HG02885 (cell line): ENCODE results near the gene CRACDL.

Experiments used
- ATAC-seq: cut with Tn5 transposase; IDR thresholded peaks from one replicate; pipeline ENCODE4 v1.9.1; 2021; ENCODE audit warnings: mild to moderate bottlenecking; ENCODE audit not compliant: unreplicated experiment, poor library complexity

The CRACDL gene

GRCh38 chr2:98827625-98828368 is 108.2 kb downstream of the CRACDL start:
- ATAC-seq = no peak

- no peak for ATAC-seq
These were observed 109.2 kb downstream of the CRACDL start for GRCh38 chr2:98826856-98827255.

- no peak for ATAC-seq
These were observed 110.2 kb downstream of the CRACDL start for GRCh38 chr2:98825858-98826257.

- ATAC-seq = no peak
These were observed 110.6 kb downstream of the CRACDL start for GRCh38 chr2:98825404-98825803.

- ATAC-seq = no peak
These were observed 111.0 kb downstream of the CRACDL start for GRCh38 chr2:98825020-98825350.

- no peak for ATAC-seq
These were observed 111.6 kb downstream of the CRACDL start for GRCh38 chr2:98824256-98825019.

- ATAC-seq = no peak
These were observed 112.5 kb downstream of the CRACDL start for GRCh38 chr2:98823196-98824170.

GRCh38 chr2:98822301-98823164 is 113.5 kb downstream of the CRACDL start:
- ATAC-seq = no peak

GRCh38 chr2:98821629-98822135 is 114.3 kb downstream of the CRACDL start:
- ATAC-seq = no peak

GRCh38 chr2:98819231-98819766 is 116.7 kb downstream of the CRACDL start:
- no peak for ATAC-seq

GRCh38 chr2:98818164-98818563 is 117.9 kb downstream of the CRACDL start:
- ATAC-seq = no peak

- ATAC-seq = no peak
These were observed 119.7 kb downstream of the CRACDL start for GRCh38 chr2:98816281-98816680.

- no peak for ATAC-seq
These were observed 120.2 kb downstream of the CRACDL start for GRCh38 chr2:98815795-98816194.

- ATAC-seq = no peak
These were observed 124.3 kb downstream of the CRACDL start for GRCh38 chr2:98811766-98812165.

- no peak for ATAC-seq
These were observed 125.5 kb downstream of the CRACDL start for GRCh38 chr2:98810588-98810928.

- ATAC-seq = no peak
These were observed 126.0 kb downstream of the CRACDL start for GRCh38 chr2:98809878-98810587.

- no peak for ATAC-seq
These were observed 126.9 kb downstream of the CRACDL start for GRCh38 chr2:98809116-98809515.

GRCh38 chr2:98808546-98808945 is 127.5 kb downstream of the CRACDL start:
- no peak for ATAC-seq

- ATAC-seq = no peak
These were observed 128.1 kb downstream of the CRACDL start for GRCh38 chr2:98807929-98808328.
